GM19023 (cell line): ENCODE results near the gene CAMKMT.

Experiments used
- ATAC-seq: cut with Tn5 transposase; IDR thresholded peaks from one replicate; pipeline ENCODE4 v1.9.1; 2021; ENCODE audit warnings: mild to moderate bottlenecking, moderate library complexity; ENCODE audit not compliant: unreplicated experiment

The CAMKMT gene

DNA sequence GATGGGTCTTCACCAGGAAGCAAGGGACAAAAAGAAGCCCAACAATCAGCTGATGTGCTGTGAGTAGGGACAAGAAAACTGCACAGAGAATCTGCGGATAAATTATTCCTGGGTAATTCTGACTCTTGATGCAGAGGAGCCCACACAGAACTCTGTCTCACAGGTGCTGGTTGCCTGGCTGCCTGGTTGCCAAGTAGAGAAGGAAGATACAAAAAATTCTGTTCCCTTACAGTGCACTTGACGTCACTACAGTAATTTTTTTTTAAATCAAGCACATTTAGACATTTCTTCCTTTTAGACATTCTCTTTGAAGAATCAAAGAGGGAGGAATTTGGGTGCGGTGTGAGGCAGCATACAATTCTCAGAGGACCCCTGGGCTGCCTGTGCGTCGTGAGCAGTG lies 427.7 kb downstream of the CAMKMT start:
- ATAC-seq, result no peak

- no peak for ATAC-seq
Measured at GRCh38 chr2:44789971-44790721, 428.4 kb downstream of the CAMKMT start.

DNA sequence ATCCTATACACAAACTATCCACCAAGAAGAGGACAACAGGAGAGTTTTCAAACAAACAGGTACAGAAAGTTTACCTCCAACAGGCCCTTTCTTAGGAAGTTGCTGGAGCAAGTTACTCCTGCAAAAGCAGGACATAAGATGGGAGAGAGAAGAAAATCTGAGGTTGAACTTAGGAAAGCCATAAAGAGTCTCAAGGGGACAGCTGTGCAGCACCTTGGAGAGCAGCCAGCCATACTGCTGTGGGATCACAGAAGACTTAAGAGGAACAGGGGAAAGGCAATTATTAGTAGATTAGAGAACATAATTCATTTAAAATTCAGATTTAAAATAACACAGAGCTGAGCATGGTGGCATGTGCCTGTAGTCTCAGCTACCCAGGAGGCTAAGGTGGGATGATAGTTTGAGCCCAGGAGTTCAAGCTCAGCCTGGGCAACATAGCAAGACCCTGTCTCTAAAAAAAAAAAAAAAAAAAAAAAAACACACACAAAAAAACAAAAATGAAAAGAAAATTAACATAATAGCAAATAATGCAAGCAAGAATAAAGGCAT lies 431.6 kb downstream of the CAMKMT start:
- no peak for ATAC-seq

GRCh38 chr2:44796771-44797170 lies 435.0 kb downstream of the CAMKMT start:
- no peak for ATAC-seq

GRCh38 chr2:44798139-44798659 lies 436.5 kb downstream of the CAMKMT start:
- ATAC-seq, result no peak

DNA sequence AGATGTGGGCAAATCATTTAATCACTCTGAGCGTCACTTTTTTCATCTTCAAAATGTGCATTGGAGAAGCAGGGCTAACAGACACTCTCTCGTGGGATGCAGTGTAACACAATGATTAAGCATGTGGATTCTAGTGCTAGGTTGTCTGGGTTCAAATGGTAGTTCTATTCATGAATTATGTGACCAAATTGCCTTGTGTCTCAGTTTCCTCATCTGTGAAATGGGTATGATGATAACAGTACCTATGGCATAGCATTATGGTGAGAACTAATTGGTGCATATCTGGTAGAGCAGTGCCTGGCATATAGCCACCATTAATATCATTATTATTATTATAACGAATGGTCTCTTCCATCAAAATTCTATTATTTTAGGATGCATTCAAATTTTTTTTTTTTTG lies 437.4 kb downstream of the CAMKMT start:
- no peak for ATAC-seq

- ATAC-seq, result no peak
Measured at GRCh38 chr2:44799754-44800153, 438.0 kb downstream of the CAMKMT start.

- no peak for ATAC-seq
Measured at GRCh38 chr2:44801289-44801840, 439.6 kb downstream of the CAMKMT start.

GRCh38 chr2:44801841-44802776 lies 440.4 kb downstream of the CAMKMT start:
- no peak for ATAC-seq

- ATAC-seq, result no peak
Measured at GRCh38 chr2:44802777-44803424, 441.2 kb downstream of the CAMKMT start.

GRCh38 chr2:44804406-44805265 lies 442.9 kb downstream of the CAMKMT start:
- ATAC-seq, result no peak

DNA sequence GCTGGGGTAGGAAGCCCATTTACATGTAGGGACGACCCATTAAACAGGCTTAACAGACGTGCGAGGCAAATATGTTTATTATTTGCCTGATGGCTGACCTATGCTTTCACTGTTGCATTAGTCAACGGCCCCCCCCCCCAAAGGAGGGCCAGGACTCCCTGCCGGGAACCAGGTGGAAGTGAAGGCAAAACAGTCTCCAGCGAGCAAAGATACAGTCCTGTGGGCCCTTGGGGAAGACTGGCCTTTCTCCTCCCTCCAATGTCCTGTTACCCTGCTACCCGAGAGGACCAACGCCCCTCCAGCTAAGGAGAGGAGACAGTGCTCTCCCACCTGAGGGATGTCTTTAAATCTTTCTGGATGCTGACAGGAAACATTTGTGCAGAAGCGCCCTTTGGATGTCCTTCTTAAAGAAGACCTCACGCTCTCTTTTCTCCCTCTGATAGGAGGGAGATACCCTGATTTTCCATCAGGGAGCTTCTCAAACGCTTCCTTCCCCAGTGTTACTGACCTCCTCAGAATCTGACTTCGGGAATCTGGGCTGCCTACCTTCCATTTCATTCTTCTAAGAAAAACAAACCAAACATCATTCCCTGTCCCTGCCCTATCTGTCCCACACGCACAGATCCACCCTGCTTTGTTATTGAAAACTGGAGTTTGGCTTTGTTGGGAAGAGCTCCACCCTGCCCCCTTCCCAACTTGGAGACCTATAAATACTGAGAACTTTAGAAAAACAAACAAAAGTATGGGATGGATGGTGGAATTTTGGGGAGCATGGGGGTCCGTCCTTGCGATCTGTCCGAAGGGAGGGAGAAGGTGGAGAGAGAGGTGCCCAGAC lies 443.9 kb downstream of the CAMKMT start:
- ATAC-seq, result no peak

GRCh38 chr2:44807201-44808025 lies 445.7 kb downstream of the CAMKMT start:
- no peak for ATAC-seq

- ATAC-seq, result no peak
Measured at GRCh38 chr2:44810892-44811530, 449.3 kb downstream of the CAMKMT start.

DNA sequence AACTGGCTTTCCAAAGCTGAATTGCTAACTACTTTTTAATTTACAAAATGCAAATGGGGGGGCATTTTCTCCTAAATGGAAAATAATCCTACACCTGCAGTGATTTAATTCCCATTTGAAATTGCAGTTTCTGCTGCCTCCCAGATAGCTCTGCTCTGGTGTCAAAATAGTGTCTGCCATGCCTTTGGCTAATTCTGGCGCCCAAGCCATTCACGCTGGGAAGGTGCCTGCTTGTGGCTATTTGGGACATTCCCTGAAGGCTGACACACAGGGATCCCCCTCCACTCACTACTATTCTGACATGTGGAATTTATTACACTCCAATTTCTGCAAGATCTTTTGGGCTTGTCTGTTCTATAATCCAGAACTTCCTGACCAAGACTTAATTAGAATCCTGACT lies 451.4 kb downstream of the CAMKMT start:
- no peak for ATAC-seq

GRCh38 chr2:44813658-44814057 lies 451.9 kb downstream of the CAMKMT start:
- no peak for ATAC-seq

DNA sequence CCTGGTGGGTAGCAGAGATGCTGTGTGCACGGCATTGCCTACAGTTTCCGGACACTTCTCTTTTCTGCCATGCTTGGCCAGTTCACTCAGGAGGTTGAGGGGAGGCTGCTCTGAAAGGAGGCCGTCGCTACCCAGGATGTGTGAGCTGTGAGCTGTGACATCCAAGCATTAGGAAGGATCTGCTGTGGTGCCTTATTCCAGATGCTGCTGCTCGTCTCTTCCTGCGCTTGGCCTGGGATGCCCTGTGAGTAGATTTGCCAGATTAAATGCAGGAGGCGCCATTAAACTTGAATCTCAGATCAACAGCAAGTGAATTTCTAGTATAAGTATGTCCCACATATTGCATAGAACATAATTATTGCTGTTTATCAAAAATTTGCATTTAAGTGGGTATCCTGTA lies 455.5 kb downstream of the CAMKMT start:
- no peak for ATAC-seq
